SK-N-SH (cell line): Measurements from ENCODE around the gene PLEKHA8. TPM values are rescaled to one million over a fixed set of nuclear protein-coding genes. Genes with fewer than 3 reads are reported as not detected.

Experiments
- CTCF ChIA-PET: fragments of 300-600, 350-600 bp; formaldehyde crosslinking; extraction: SDS; loops from one replicate; lab custom pipeline; 2021; lab: Yijun Ruan, JAX
- POLR2A ChIA-PET: fragments of 350-600 bp; sonication (Branson Sonifier 250); formaldehyde crosslinking; extraction: SDS; loops from one replicate; lab custom pipeline; 2020; ENCODE audit warnings: antibody characterized with exemption, inconsistent platforms; lab: Yijun Ruan, JAX
- DNase-seq: peaks from one replicate; pipeline ENCODE4 v3.0.0; 2012
- H2AFZ ChIP-seq: fragments of 200-600 bp; sonication (generic); 2 replicates; pipeline ENCODE4 v1.8.1; 2016; ENCODE audit warnings: antibody characterized with exemption, mild to moderate bottlenecking, low read depth
- H3F3A ChIP-seq: fragments of 200-600 bp; sonication (generic); replicated peaks from 2 replicates; pipeline ENCODE3; 2016; ENCODE audit warnings: antibody characterized with exemption, mild to moderate bottlenecking; ENCODE audit not compliant: insufficient read depth
- H3K27ac ChIP-seq, 2 experiments: fragments of 200-500 bp in 1 of 2; fragments of 200-600 bp in 1 of 2; sonication (Bioruptor generic) in 1 of 2; sonication (generic), shearing (Covaris generic) in 1 of 2; 2 replicates each; pipeline versions ENCODE4 v1.5.1 to v1.6.1; 2014 to 2016; ENCODE audit warnings: low read depth in 2 of 2, inconsistent platforms in 1 of 2, low read length in 1 of 2, mild to moderate bottlenecking in 1 of 2, mixed read lengths in 1 of 2
- H3K27me3 ChIP-seq: fragments of 200-600 bp; sonication (generic), shearing (Covaris generic); 2 replicates; pipeline ENCODE4 v1.6.1; 2016; ENCODE audit warnings: mixed run types; ENCODE audit not compliant: insufficient read depth
- H3K36me3 ChIP-seq, 2 experiments: fragments of 200-500 bp in 1 of 2; fragments of 200-600 bp in 1 of 2; sonication (Bioruptor generic) in 1 of 2; sonication (generic) in 1 of 2; replicated peaks in 1 of 2; 2 replicates each; pipeline versions ENCODE3 to v1.5.1; 2014 to 2016; ENCODE audit warnings: low read length in 1 of 2, mild to moderate bottlenecking in 1 of 2; ENCODE audit not compliant: insufficient read depth in 2 of 2, control insufficient read depth in 1 of 2
- H3K4me1 ChIP-seq, 2 experiments: fragments of 200-500 bp in 1 of 2; fragments of 200-600 bp in 1 of 2; sonication (Bioruptor generic) in 1 of 2; sonication (generic), shearing (Covaris generic) in 1 of 2; 2 replicates each; pipeline versions ENCODE4 v1.5.1 to v1.6.1; 2014 to 2016; ENCODE audit warnings: low read depth in 1 of 2, low read length in 1 of 2, mixed run types in 1 of 2; ENCODE audit not compliant: insufficient read depth in 2 of 2, control insufficient read depth in 1 of 2
- H3K4me2 ChIP-seq: fragments of 200-600 bp; sonication (generic), shearing (Covaris generic); 2 replicates; pipeline ENCODE4 v1.6.1; 2017; ENCODE audit warnings: mixed run types
- H3K4me3 ChIP-seq, 2 experiments: fragments of 200-500 bp in 1 of 2; fragments of 200-600 bp in 1 of 2; sonication (Bioruptor generic) in 1 of 2; sonication (generic), shearing (Covaris generic) in 1 of 2; 2 replicates each; pipeline versions ENCODE4 v1.5.1 to v1.8.1; 2014 to 2016; ENCODE audit warnings: low read depth in 2 of 2, inconsistent platforms in 1 of 2, low read length in 1 of 2, mild to moderate bottlenecking in 1 of 2, mixed read lengths in 1 of 2, moderate library complexity in 1 of 2
- H3K79me2 ChIP-seq: fragments of 200-600 bp; sonication (generic); 2 replicates; pipeline ENCODE4 v1.8.1; 2017; ENCODE audit warnings: mild to moderate bottlenecking; ENCODE audit not compliant: insufficient read depth
- H3K9ac ChIP-seq: fragments of 200-600 bp; sonication (generic); 2 replicates; pipeline ENCODE4 v1.6.1; 2017; ENCODE audit warnings: mixed run types
- H3K9me2 ChIP-seq: fragments of 200-600 bp; sonication (generic); 2 replicates; pipeline ENCODE4 v1.6.1; 2017; ENCODE audit warnings: mixed run types
- H3K9me3 ChIP-seq: fragments of 200-600 bp; sonication (generic); 2 replicates; pipeline ENCODE4 v1.6.1; 2017; ENCODE audit warnings: mixed run types, mild to moderate bottlenecking, moderate library complexity
- H4K20me1 ChIP-seq: fragments of 200-600 bp; sonication (generic); 2 replicates; pipeline ENCODE4 v1.6.1; 2017; ENCODE audit warnings: mild to moderate bottlenecking, mixed run types; ENCODE audit not compliant: insufficient read depth
- CHD2 ChIP-seq: fragments of 150-350 bp; IDR thresholded peaks from 2 replicates; pipeline ENCODE4 v1.6.1; 2018; ENCODE audit warnings: low read length; ENCODE audit not compliant: partially characterized antibody
- CTCF ChIP-seq: fragments of 200-600 bp; sonication (generic); IDR thresholded peaks from 2 replicates; pipeline ENCODE4 v1.6.1; 2017; ENCODE audit warnings: antibody characterized with exemption, mild to moderate bottlenecking, moderate library complexity
- ELF1 ChIP-seq: IDR thresholded peaks from 2 replicates; pipeline ENCODE4 v1.4.0; 2012
- EP300 ChIP-seq, 2 experiments: IDR thresholded peaks; 2 replicates each; pipeline versions ENCODE4 v1.4.0 to v1.6.1; 2012; ENCODE audit warnings: borderline replicate concordance in 1 of 2, low read depth in 1 of 2, low read length in 1 of 2
- EZH2phosphoT487 ChIP-seq: fragments of 200-600 bp; sonication (generic); IDR thresholded peaks from 2 replicates; pipeline ENCODE4 v1.6.1; 2017; ENCODE audit warnings: low read depth, mixed run types, mild to moderate bottlenecking, antibody characterized with exemption, moderate library complexity, borderline replicate concordance
- FOSL2 ChIP-seq: IDR thresholded peaks from 2 replicates; pipeline ENCODE4 v1.4.0; 2012; ENCODE audit warnings: low read depth, mild to moderate bottlenecking, moderate library complexity, borderline replicate concordance
- GABPA ChIP-seq: IDR thresholded peaks from 2 replicates; pipeline ENCODE4 v1.4.0; 2012; ENCODE audit warnings: low read depth, mild to moderate bottlenecking
- GATA2 ChIP-seq: sonication (generic); formaldehyde crosslinking; IDR thresholded peaks from 2 replicates; pipeline ENCODE4 v1.5.0; 2020; ENCODE audit warnings: mild to moderate bottlenecking, missing genetic modification reagents
- IRF3 ChIP-seq: fragments of 150-350 bp; IDR thresholded peaks from 2 replicates; pipeline ENCODE4 v1.6.1; 2016; ENCODE audit warnings: mild to moderate bottlenecking, low read depth, low read length
- JUND ChIP-seq: IDR thresholded peaks from 2 replicates; pipeline ENCODE4 v1.4.0; 2012
- MXI1 ChIP-seq: IDR thresholded peaks from 2 replicates; pipeline ENCODE4 v1.6.1; 2012; ENCODE audit warnings: mild to moderate bottlenecking, low read depth, low read length, improper control_type of control experiment
- NFIC ChIP-seq: IDR thresholded peaks from 2 replicates; pipeline ENCODE4 v1.4.0; 2012; ENCODE audit warnings: borderline replicate concordance
- NRF1 ChIP-seq: IDR thresholded peaks from 2 replicates; pipeline ENCODE4 v1.6.1; 2012; ENCODE audit warnings: low read depth, mild to moderate bottlenecking, low read length
- RFX5 ChIP-seq: IDR thresholded peaks from 2 replicates; pipeline ENCODE4 v1.6.1; 2012; ENCODE audit warnings: mild to moderate bottlenecking, improper control_type of control experiment, low read length
- SMC3 ChIP-seq: IDR thresholded peaks from 2 replicates; pipeline ENCODE4 v1.6.1; 2012; ENCODE audit warnings: low read depth, low read length, improper control_type of control experiment
- TAF1 ChIP-seq: IDR thresholded peaks from 2 replicates; pipeline ENCODE4 v1.6.1; 2012; ENCODE audit warnings: low read depth, mild to moderate bottlenecking, low read length, moderate library complexity, borderline replicate concordance
- TCF12 ChIP-seq: IDR thresholded peaks from 2 replicates; pipeline ENCODE4 v1.4.0; 2012
- TEAD4 ChIP-seq: IDR thresholded peaks from 2 replicates; pipeline ENCODE4 v1.4.0; 2012; ENCODE audit warnings: mild to moderate bottlenecking, borderline replicate concordance; ENCODE audit not compliant: insufficient read depth
- polyA plus RNA-seq, 3 experiments: library from polyadenylated mRNA; depleted of rRNA; stranded (reverse); fragments of >200 nt; gene quantifications; 2 replicates each; pipeline ENCODE4 v1.2.3, GENCODE V29; 2012

The PLEKHA8 gene
- polyA plus RNA-seq, 1 of the 3 experiments (the other 2 are of a cell fraction), result 4.9 TPM

DNA sequence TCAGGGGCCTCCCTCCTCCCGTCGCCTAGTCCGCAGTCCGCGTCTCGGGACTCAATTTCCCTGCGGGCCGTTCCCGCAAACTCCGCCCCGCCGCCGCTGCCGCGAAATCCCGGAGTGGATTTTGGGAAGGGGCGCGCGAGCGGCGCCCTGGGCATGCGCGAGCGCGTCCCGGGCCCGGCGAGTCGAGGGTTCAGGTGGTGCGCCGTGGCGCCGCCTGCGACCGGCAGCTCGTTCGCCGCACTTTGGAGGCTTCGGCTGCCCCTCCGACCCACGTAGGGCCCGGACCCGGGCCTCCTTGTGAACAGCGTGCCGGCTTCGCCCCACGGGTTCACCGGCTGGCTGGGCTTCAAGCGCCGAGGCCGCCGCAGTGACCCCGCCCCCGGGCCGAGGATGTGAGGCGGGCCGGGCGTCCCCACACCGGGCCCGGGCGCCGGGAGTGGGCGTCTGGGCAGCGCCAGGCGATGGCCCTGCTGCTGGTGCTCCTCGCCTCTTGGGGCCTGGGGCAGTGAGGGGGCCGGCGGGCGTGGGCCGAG, at the start of gene PLEKHA8 (continued):
- TF ChIP-seq CTCF (no peak), TEAD4 (no peak), MXI1 (peak; percentile 62; the same call in 1 of the 2 replicates), NRF1 (peak; percentile 97), GATA2 (CRISPR knock-in tag) (no peak), TAF1 (peak; percentile 84), NFIC (0 out of 2 replicates have a peak, but pooled peaks have one; percentile 14), TCF12 (no peak; the same call in 1 of the 2 replicates), ELF1 (0 out of 2 replicates have a peak, but pooled peaks have one; percentile 18), RFX5 (peak; percentile 75), JUND (peak; percentile 29; the same call in 1 of the 2 replicates), IRF3 (no peak)

- Histone ChIP-seq H3K9me3 (no peaks in the 10 kb centered on the region), H3K9me2 (no peaks in the 10 kb centered on the region), H3K79me2 (peaks cover 99% of the 10 kb centered on the region), H3K27me3 (no peaks in the 10 kb centered on the region), H2AFZ (no peak overlapping the region), H3K9ac (no peak overlapping the region), H3K4me2 (no peak overlapping the region), H4K20me1 (peaks cover 40% of the 10 kb centered on the region), H3K27ac (no peak overlapping the region), H3K36me3 (peaks cover 7 to 24% of the 10 kb centered on the region in 2 experiments), H3F3A (peaks cover 3% of the 10 kb centered on the region), H3K4me1 (peaks cover 0 to 11% of the 10 kb centered on the region in 2 experiments; a peak in 2 of 4 replicates), H3K4me3 (no peak overlapping the region)
- CTCF ChIA-PET, result interaction anchor here (1.0 to 1.5 kb wide), 3 partner anchors 9 to 51 kb away, joined by 3 to 4 read pairs (median 3); partner anchors contain the start of gene SCRN1
- DNase-seq, result no peak
- no peak for TF ChIP-seq EP300 (IDR thresholded peaks at IDR 0.05; ENCODE audit: borderline replicate concordance in 1 of 2, low read depth in 1 of 2, low read length in 1 of 2)
- TF ChIP-seq EZH2phosphoT487, result no peak
- no peak for TF ChIP-seq FOSL2
- TF ChIP-seq CHD2, result no peak
- no peak for TF ChIP-seq IRF3
- no peak for TF ChIP-seq GATA2 (CRISPR knock-in tag)
- no peak for TF ChIP-seq ELF1
- no peak for TF ChIP-seq SMC3
- no peak for TF ChIP-seq GABPA
- no peak for TF ChIP-seq NRF1
- POLR2A ChIA-PET, result interaction anchor here (1.6 kb wide), 1 partner anchor 10 kb away, joined by 4 read pairs; the partner anchor contains the start of gene SCRN1
Measured at GRCh38 chr7:29980151-29980550, 48.1 kb upstream of the PLEKHA8 start.
